Naive B cell (primary cell): Measurements from ENCODE around the gene MRPL55. TPM values are rescaled to one million over a fixed set of nuclear protein-coding genes. Genes with fewer than 3 reads are reported as not detected.

Experiments
- ATAC-seq, 2 donors: fragments of 150-1000 bp; cut with Tn5 transposase; 2 replicates each; pipeline ENCODE4 v1.10.0; 2021; ENCODE audit warnings: low read depth in 2 of 2, mild to moderate bottlenecking in 2 of 2, moderate library complexity in 2 of 2
- DNase-seq: peaks from one replicate; pipeline ENCODE4 v3.0.0; 2022
- H3K27ac Mint-ChIP-seq, 6 donors: one replicate each; pipeline ENCODE4 v1.8.0; 2020 to 2022; ENCODE audit warnings: mild to moderate bottlenecking in 6 of 6, mixed read lengths in 6 of 6, moderate library complexity in 5 of 6, inconsistent platforms in 2 of 6
- H3K27me3 Mint-ChIP-seq, 3 donors: one replicate each; pipeline ENCODE4 v1.8.0; 2021 to 2022; ENCODE audit warnings: mixed read lengths in 3 of 3, mild to moderate bottlenecking in 1 of 3
- H3K36me3 Mint-ChIP-seq, 2 donors: one replicate each; pipeline ENCODE4 v1.8.0; 2020 to 2022; ENCODE audit warnings: mixed read lengths in 2 of 2, inconsistent platforms in 1 of 2, mild to moderate bottlenecking in 1 of 2
- H3K4me1 Mint-ChIP-seq, 3 donors: one replicate each; pipeline ENCODE4 v1.8.0; 2020 to 2022; ENCODE audit warnings: mixed read lengths in 3 of 3, inconsistent platforms in 1 of 3, mild to moderate bottlenecking in 1 of 3, moderate library complexity in 1 of 3
- H3K4me3 Mint-ChIP-seq, 8 donors: one replicate each; pipeline ENCODE4 v1.8.0; 2020 to 2022; ENCODE audit warnings: mild to moderate bottlenecking in 8 of 8, mixed read lengths in 8 of 8, moderate library complexity in 8 of 8, inconsistent platforms in 2 of 8
- H3K9me3 Mint-ChIP-seq, 7 donors: one replicate each; pipeline ENCODE4 v1.8.0; 2020 to 2022; ENCODE audit warnings: mixed read lengths in 7 of 7, mild to moderate bottlenecking in 5 of 7, inconsistent platforms in 2 of 7, moderate library complexity in 1 of 7
- polyA plus RNA-seq, 6 donors: library from polyadenylated mRNA; unstranded; fragments of 300-500 nt; fragmentation: Illumina TruSeq; gene quantifications; one replicate each; pipeline ENCODE4 v1.2.3, GENCODE V29; 2021; ENCODE audit warnings: low read depth in 6 of 6

The MRPL55 gene
- polyA plus RNA-seq, 6 donors from 2014 or later: 98.2 to 211 (median 121) TPM

DNA sequence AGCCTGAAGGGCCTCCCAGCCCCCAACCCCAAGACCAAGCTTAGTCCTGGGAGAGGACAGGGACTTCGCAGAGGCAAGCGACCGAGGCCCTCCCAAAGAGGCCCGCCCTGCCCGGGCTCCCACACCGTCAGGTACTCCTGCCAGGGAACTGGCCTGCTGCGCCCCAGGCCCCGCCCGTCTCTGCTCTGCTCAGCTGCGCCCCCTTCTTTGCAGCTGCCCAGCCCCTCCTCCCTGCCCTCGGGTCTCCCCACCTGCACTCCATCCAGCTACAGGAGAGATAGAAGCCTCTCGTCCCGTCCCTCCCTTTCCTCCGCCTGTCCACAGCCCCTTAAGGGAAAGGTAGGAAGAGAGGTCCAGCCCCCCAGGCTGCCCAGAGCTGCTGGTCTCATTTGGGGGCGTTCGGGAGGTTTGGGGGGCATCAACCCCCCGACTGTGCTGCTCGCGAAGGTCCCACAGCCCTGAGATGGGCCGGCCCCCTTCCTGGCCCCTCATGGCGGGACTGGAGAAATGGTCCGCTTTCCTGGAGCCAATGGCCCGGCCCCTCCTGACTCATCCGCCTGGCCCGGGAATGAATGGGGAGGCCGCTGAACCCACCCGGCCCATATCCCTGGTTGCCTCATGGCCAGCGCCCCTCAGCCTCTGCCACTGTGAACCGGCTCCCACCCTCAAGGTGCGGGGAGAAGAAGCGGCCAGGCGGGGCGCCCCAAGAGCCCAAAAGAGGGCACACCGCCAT, 48.5 kb downstream of the MRPL55 start:
- ATAC-seq (no peak), DNase-seq (no peak)
- H3K36me3 Mint-ChIP-seq: peaks cover 0 to 8% of the 10 kb centered on the region in 2 donors

DNA sequence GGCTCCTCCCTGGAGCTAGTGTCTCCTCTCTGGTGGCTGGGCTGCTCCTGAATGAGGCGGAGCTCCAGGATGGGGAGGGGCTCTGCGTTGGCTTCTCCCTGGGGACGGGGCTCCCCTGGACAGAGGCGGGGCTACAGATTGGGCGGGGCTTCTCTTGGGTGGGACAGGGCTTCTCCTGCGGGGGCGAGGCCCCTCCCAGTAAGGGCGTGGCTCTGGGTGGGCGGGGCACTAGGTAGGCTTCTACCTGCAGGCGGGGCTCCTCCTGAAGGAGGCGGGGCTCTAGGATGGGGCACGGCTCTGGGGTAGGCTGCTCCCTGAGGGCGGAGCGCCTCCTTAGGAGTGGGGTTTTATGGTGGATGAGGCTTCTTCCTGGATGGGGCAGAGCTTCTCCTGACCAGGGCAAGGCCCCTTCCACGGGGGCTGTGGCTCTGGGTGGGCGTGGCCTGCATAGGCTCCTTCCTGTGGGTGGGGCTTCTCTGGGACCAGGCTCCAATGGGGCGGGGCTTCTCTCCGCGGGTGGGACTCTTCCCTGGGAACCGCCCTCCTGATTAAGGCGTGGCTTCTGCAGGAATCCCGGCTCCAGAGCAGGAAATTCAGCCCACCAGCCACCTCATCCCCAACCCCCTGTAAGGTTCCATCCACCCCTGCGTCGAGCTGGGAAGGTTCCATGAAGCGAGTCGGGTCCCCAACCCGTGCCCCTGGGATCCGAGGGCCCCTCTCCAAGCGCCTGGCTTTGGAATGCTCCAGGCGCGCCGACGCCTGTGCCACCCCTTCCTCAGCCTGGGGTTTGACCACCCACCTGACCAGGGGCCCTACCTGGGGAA, 49.3 kb downstream of the MRPL55 start:
- peaks cover 35 to 78% (median 52%) of the 10 kb centered on the region in 3 donors for H3K27me3 Mint-ChIP-seq
- peaks cover 5 to 16% (median 11%) of the 10 kb centered on the region in 3 donors for H3K4me1 Mint-ChIP-seq
- ATAC-seq: peak; percentile 7 to 23
- peaks cover 0 to 5% (median 0%) of the 10 kb centered on the region in 7 donors for H3K9me3 Mint-ChIP-seq
- no peak for DNase-seq
- H3K36me3 Mint-ChIP-seq: peaks cover 0 to 8% of the 10 kb centered on the region in 2 donors
- H3K4me3 Mint-ChIP-seq: peak overlapping the region; percentile 34 to 83 (median 71)
- peak overlapping the region in 5 of 6 donors; percentile 60 to 87 (median 62) for H3K27ac Mint-ChIP-seq

More for the DNA sequence above, 48.5 kb downstream of the MRPL55 start:
- Mint-ChIP-seq H3K9me3 (peaks cover 0 to 5% (median 0%) of the 10 kb centered on the region in 7 donors), H3K27ac (peak overlapping the region in 5 of 6 donors; percentile 27 to 82 (median 60)), H3K27me3 (peaks cover 31 to 80% (median 60%) of the 10 kb centered on the region in 3 donors), H3K4me3 (peak overlapping the region; percentile 6 to 83 (median 56)), H3K4me1 (peaks cover 5 to 16% (median 11%) of the 10 kb centered on the region in 3 donors)

DNA sequence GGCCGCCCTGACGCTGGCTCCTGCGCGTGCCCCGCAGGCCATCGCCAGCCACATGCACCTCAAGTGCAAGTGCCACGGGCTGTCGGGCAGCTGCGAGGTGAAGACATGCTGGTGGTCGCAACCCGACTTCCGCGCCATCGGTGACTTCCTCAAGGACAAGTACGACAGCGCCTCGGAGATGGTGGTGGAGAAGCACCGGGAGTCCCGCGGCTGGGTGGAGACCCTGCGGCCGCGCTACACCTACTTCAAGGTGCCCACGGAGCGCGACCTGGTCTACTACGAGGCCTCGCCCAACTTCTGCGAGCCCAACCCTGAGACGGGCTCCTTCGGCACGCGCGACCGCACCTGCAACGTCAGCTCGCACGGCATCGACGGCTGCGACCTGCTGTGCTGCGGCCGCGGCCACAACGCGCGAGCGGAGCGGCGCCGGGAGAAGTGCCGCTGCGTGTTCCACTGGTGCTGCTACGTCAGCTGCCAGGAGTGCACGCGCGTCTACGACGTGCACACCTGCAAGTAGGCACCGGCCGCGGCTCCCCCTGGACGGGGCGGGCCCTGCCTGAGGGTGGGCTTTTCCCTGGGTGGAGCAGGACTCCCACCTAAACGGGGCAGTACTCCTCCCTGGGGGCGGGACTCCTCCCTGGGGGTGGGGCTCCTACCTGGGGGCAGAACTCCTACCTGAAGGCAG, 50.0 kb downstream of the MRPL55 start:
- H3K4me1 Mint-ChIP-seq: peaks cover 5 to 16% (median 11%) of the 10 kb centered on the region in 3 donors
- H3K27me3 Mint-ChIP-seq: peaks cover 35 to 79% (median 52%) of the 10 kb centered on the region in 3 donors
- H3K4me3 Mint-ChIP-seq: peak overlapping the region in 7 of 8 donors; percentile 34 to 83 (median 69)
- ATAC-seq: peak; percentile 83 to 84
- DNase-seq: peak; percentile 70
- H3K36me3 Mint-ChIP-seq: peaks cover 0 to 8% of the 10 kb centered on the region in 2 donors
- H3K9me3 Mint-ChIP-seq: peaks cover 0 to 12% (median 4%) of the 10 kb centered on the region in 7 donors
- H3K27ac Mint-ChIP-seq: peak overlapping the region in 5 of 6 donors; percentile 60 to 87 (median 66)

DNA sequence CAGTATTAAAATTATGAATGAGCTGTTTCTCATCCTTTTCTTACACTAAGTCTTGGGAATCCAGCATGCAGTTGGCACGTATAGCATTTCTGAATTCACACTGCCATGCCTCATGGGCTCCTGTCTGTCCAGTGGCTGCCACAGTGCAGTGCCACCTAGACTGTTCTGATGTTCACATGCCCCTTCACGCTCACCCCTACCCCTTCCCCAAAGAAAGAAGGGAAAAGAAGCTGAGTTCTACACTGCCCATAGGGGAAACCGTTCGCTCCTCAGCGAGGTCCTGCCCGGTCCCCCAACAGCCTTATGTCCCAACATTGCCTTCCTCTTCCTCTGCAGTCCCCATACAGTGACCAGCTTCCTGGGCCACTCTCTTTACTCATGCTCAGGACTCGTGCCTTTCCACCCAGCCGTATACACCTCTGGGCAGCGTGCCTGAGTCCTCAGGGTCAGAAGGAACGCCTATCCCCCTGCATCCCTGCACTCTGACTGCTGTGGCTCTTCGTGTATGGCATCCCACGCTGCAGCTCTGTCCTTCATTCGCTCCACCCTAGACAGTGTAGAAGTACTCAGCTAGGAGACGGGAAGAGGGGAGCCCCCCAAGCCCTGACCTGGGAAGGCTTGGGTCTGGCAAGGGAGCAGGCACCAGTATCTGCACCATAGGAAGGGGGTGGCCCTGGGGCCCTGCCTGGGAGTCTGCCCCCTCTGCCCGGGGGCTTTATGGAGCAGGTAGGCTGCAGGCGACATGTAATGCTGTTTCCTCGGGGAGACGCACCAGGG, 50.7 kb downstream of the MRPL55 start:
- H3K4me1 Mint-ChIP-seq: peaks cover 5 to 16% (median 11%) of the 10 kb centered on the region in 3 donors
- peak overlapping the region in 5 of 8 donors; percentile 6 to 73 (median 69) for H3K4me3 Mint-ChIP-seq
- no peak for ATAC-seq

More for the DNA sequence above, 50.7 kb downstream of the MRPL55 start:
- Mint-ChIP-seq H3K27ac (peak overlapping the region in 4 of 6 donors; percentile 3 to 72 (median 48)), H3K27me3 (peaks cover 38 to 78% (median 57%) of the 10 kb centered on the region in 3 donors), H3K9me3 (peaks cover 0 to 20% (median 10%) of the 10 kb centered on the region in 7 donors), H3K36me3 (peaks cover 0 to 8% of the 10 kb centered on the region in 2 donors)
- no peak for DNase-seq

Other genes starting within 250 kb of the MRPL55 start
- gene WNT9A, start 161.4 kb downstream of the MRPL55 start, polyA plus RNA-seq: not detected
- not detected for gene WNT3A, start 102.3 kb downstream of the MRPL55 start, polyA plus RNA-seq
- 100 to 1,000 TPM; 412 to 563 (median 456) TPM for gene ARF1, start 26.6 kb downstream of the MRPL55 start, polyA plus RNA-seq
- gene C1orf35, start 6.0 kb downstream of the MRPL55 start, polyA plus RNA-seq: 10 to 100 TPM in 4 of 6 donors, 1 to 10 TPM in 2; 8.7 to 20.1 (median 13.1) TPM
- 100 to 1,000 TPM; 190 to 350 (median 220) TPM for gene GUK1, start 31.0 kb upstream of the MRPL55 start, polyA plus RNA-seq
- gene GJC2, start 40.6 kb upstream of the MRPL55 start, polyA plus RNA-seq: not detected
- gene IBA57, start 56.5 kb upstream of the MRPL55 start, polyA plus RNA-seq: 10 to 100 TPM in 1 of 6 donors, 1 to 10 TPM in 5; 2.0 to 11.7 (median 3.1) TPM
- 1 to 10 TPM in 5 of 6 donors, under 1 TPM in 1; 0.78 to 2.5 (median 1.5) TPM for gene OBSCN, start 98.7 kb upstream of the MRPL55 start, polyA plus RNA-seq